DND-41 (cell line): ENCODE measurements around the gene SLC1A6.

Experiments used
- CTCF ChIP-seq: IDR thresholded peaks from 2 replicates; pipeline ENCODE4 v1.5.1; 2012; ENCODE audit warnings: borderline replicate concordance, low read length, moderate library complexity, mild to moderate bottlenecking; ENCODE audit not compliant: poor library complexity, severe bottlenecking; ENCODE audit errors: extremely low read depth
- EZH2 ChIP-seq: IDR thresholded peaks from 3 replicates; pipeline ENCODE4 v1.6.1; 2012; ENCODE audit warnings: borderline replicate concordance, low read depth, mild to moderate bottlenecking, moderate library complexity, low read length, inconsistent platforms; ENCODE audit not compliant: severe bottlenecking

GRCh38 chr19:15028490-15028889 is 48.8 kb upstream of the SLC1A6 start:
- TF ChIP-seq CTCF (no peak), EZH2 (no peak)
